Measurements from ENCODE around the gene ASAP2.
A peak's percentile ranks its signal among the peaks of the same experiment; 100 is the strongest.

The ASAP2 gene

GRCh38 chr2:9219027-9219445, 12.4 kb downstream of the ASAP2 start:
- no peak overlapping the region for H3K4me3 ChIP-seq (ENCODE audit: low read length)
- no peak for TF ChIP-seq CTCF (conservative IDR thresholded peaks at IDR 0.05; ENCODE audit: low read length)
- DNase-seq (ENCODE audit: low read depth) = no peak

GRCh38 chr2:9220201-9220600, 13.6 kb downstream of the ASAP2 start:
- DNase-seq (ENCODE audit: low read depth) = no peak
- no peak overlapping the region for H3K4me3 ChIP-seq (ENCODE audit: low read length)
- no peak for TF ChIP-seq CTCF (conservative IDR thresholded peaks at IDR 0.05; ENCODE audit: low read length)

- no peak for TF ChIP-seq CTCF (conservative IDR thresholded peaks at IDR 0.05; ENCODE audit: low read length)
- no peak for DNase-seq (ENCODE audit: low read depth)
- H3K4me3 ChIP-seq (ENCODE audit: low read length) = no peak overlapping the region
These were observed 14.6 kb downstream of the ASAP2 start for GRCh38 chr2:9221223-9221622.

- peak; percentile 66 for DNase-seq (ENCODE audit: low read depth)
- TF ChIP-seq CTCF (conservative IDR thresholded peaks at IDR 0.05; ENCODE audit: low read length) = no peak
- no peak overlapping the region for H3K4me3 ChIP-seq (ENCODE audit: low read length)
These were observed 15.8 kb downstream of the ASAP2 start for GRCh38 chr2:9222239-9222892.

GRCh38 chr2:9222893-9223287, 16.3 kb downstream of the ASAP2 start:
- H3K4me3 ChIP-seq (ENCODE audit: low read length) = no peak overlapping the region
- no peak for DNase-seq (ENCODE audit: low read depth)
- no peak for TF ChIP-seq CTCF (conservative IDR thresholded peaks at IDR 0.05; ENCODE audit: low read length)

GRCh38 chr2:9225806-9226205, 19.2 kb downstream of the ASAP2 start:
- TF ChIP-seq CTCF (conservative IDR thresholded peaks at IDR 0.05; ENCODE audit: low read length) = no peak
- H3K4me3 ChIP-seq (ENCODE audit: low read length) = no peak overlapping the region
- DNase-seq (ENCODE audit: low read depth) = no peak

Measured in AG10803 (cell line).